MCF 10A (cell line): ENCODE data around the gene ABCC8. TPM values are rescaled to one million over a fixed set of nuclear protein-coding genes. Genes with fewer than 3 reads are reported as not detected.

ENCODE experiments used
- BruUV-seq: library from RNA; stranded (reverse); fragments of 400-500 nt; replicated peaks from 2 replicates; lab custom pipeline; 2021; lab: Mats Ljungman, UMichigan
- CTCF ChIA-PET: fragments of 300-600 bp; sonication (Branson Sonifier 250); formaldehyde crosslinking; extraction: SDS; loops from one replicate; lab custom pipeline; 2021; ENCODE audit warnings: antibody characterized with exemption, inconsistent platforms; lab: Yijun Ruan, JAX
- POLR2A ChIA-PET: fragments of 300-600, 350-650 bp; sonication (Branson Sonifier 250); formaldehyde crosslinking; extraction: SDS; loops from one replicate; lab custom pipeline; 2020; ENCODE audit warnings: antibody characterized with exemption, inconsistent platforms; lab: Yijun Ruan, JAX
- DNase-seq: peaks from one replicate; pipeline ENCODE4 v3.0.0-alpha.2; 2018; ENCODE audit not compliant: unreplicated experiment
- H3K27ac Mint-ChIP-seq: one replicate; pipeline ENCODE4 v1.8.0; 2022; ENCODE audit warnings: mild to moderate bottlenecking, low read depth, mixed read lengths; ENCODE audit not compliant: unreplicated experiment
- H3K27me3 Mint-ChIP-seq: one replicate; pipeline ENCODE4 v1.8.0; 2022; ENCODE audit warnings: mixed read lengths; ENCODE audit not compliant: insufficient read depth, unreplicated experiment
- H3K36me3 Mint-ChIP-seq: one replicate; pipeline ENCODE4 v1.8.0; 2022; ENCODE audit warnings: mild to moderate bottlenecking, moderate library complexity, mixed read lengths; ENCODE audit not compliant: insufficient read depth, unreplicated experiment
- H3K4me1 Mint-ChIP-seq: one replicate; pipeline ENCODE4 v1.8.0; 2022; ENCODE audit warnings: mixed read lengths; ENCODE audit not compliant: insufficient read depth, unreplicated experiment
- H3K4me3 Mint-ChIP-seq: one replicate; pipeline ENCODE4 v1.8.0; 2022; ENCODE audit warnings: mild to moderate bottlenecking, moderate library complexity, mixed read lengths; ENCODE audit not compliant: unreplicated experiment
- H3K9me3 Mint-ChIP-seq: one replicate; pipeline ENCODE4 v1.8.0; 2022; ENCODE audit warnings: mixed read lengths; ENCODE audit not compliant: unreplicated experiment
- CTCF ChIP-seq: fragments of 200-600 bp; IDR thresholded peaks from one replicate; pipeline ENCODE4 v1.8.0; 2022; ENCODE audit warnings: antibody characterized with exemption, mild to moderate bottlenecking; ENCODE audit not compliant: unreplicated experiment
- intact Hi-C: fragments of 100-400 bp; cut with micrococcal nuclease; formaldehyde crosslinking; loops from 2 replicates; pipeline ENCODE4 v1.14.1; 2022
- total RNA-seq: library from RNA; stranded (reverse); gene quantifications from 2 replicates; pipeline ENCODE4 v1.2.3, GENCODE V29; 2022

ABCC8 gene
- total RNA-seq, 1 experiment from 2014 or later: not detected

- POLR2A ChIA-PET: no interaction called here
- H3K4me3 Mint-ChIP-seq: no peak overlapping the region
- H3K27ac Mint-ChIP-seq: no peak overlapping the region
- intact Hi-C loops: no loop called here
- CTCF ChIA-PET: no interaction called here
- DNase-seq: no peak
- BruUV-seq: no TSS peak
- peaks cover 10% of the 10 kb centered on the region for H3K36me3 Mint-ChIP-seq
- no peak for TF ChIP-seq CTCF
- no peaks in the 10 kb centered on the region for H3K9me3 Mint-ChIP-seq
- H3K27me3 Mint-ChIP-seq: peaks cover 33% of the 10 kb centered on the region
- H3K4me1 Mint-ChIP-seq: no peaks in the 10 kb centered on the region
Measured at GRCh38 chr11:17462940-17463339, 13.7 kb downstream of the ABCC8 start.

- Mint-ChIP-seq H3K9me3 (no peaks in the 10 kb centered on the region), H3K4me1 (no peaks in the 10 kb centered on the region), H3K27ac (no peak overlapping the region), H3K36me3 (peaks cover 7% of the 10 kb centered on the region), H3K27me3 (peaks cover 57% of the 10 kb centered on the region), H3K4me3 (no peak overlapping the region)
- no peak for TF ChIP-seq CTCF
- ChIA-PET POLR2A (no interaction called here), CTCF (interaction anchor here (0.9 kb wide), 1 partner anchor 68 kb away, joined by 5 read pairs; no protein-coding TSS in a partner anchor)
- intact Hi-C loops: no loop called here
- BruUV-seq: no TSS peak
- DNase-seq: no peak
Measured at GRCh38 chr11:17460406-17460805, 16.2 kb downstream of the ABCC8 start.

GRCh38 chr11:17459236-17459896 lies 17.3 kb downstream of the ABCC8 start:
- Mint-ChIP-seq H3K9me3 (no peaks in the 10 kb centered on the region), H3K27me3 (peaks cover 57% of the 10 kb centered on the region), H3K4me1 (no peaks in the 10 kb centered on the region), H3K4me3 (no peak overlapping the region), H3K27ac (no peak overlapping the region), H3K36me3 (peaks cover 7% of the 10 kb centered on the region)
- intact Hi-C loops: no loop called here
- CTCF ChIA-PET: interaction anchor here (0.7 to 1.4 kb wide), 3 partner anchors 40 to 69 kb away, joined by 3 to 5 read pairs (median 4); no protein-coding TSS in a partner anchor
- POLR2A ChIA-PET: no interaction called here
- DNase-seq: no peak
- no TSS peak for BruUV-seq
- TF ChIP-seq CTCF: no peak

- ChIA-PET POLR2A (no interaction called here), CTCF (interaction anchor here (0.6 kb wide), 1 partner anchor 33 kb away, joined by 3 read pairs; no protein-coding TSS in a partner anchor)
- TF ChIP-seq CTCF: no peak
- no peak overlapping the region for H3K4me3 Mint-ChIP-seq
- BruUV-seq: no TSS peak
- H3K4me1 Mint-ChIP-seq: no peaks in the 10 kb centered on the region
- peaks cover 50% of the 10 kb centered on the region for H3K27me3 Mint-ChIP-seq
- no peak overlapping the region for H3K27ac Mint-ChIP-seq
- intact Hi-C loops: no loop called here
- H3K36me3 Mint-ChIP-seq: peaks cover 7% of the 10 kb centered on the region
- no peak for DNase-seq
- H3K9me3 Mint-ChIP-seq: no peaks in the 10 kb centered on the region
Measured at GRCh38 chr11:17458268-17458667, 18.4 kb downstream of the ABCC8 start.
